Astrocyte of the spinal cord (primary cell): ENCODE results near the gene TCP11L1.

Source experiments
- DNase-seq: peaks from one replicate; pipeline ENCODE4 v3.0.0; 2011; ENCODE audit warnings: low read depth, low spot score
- H3K4me3 ChIP-seq: 2 replicates; pipeline ENCODE4 v1.5.1; 2011; ENCODE audit warnings: low read depth, mild to moderate bottlenecking, low read length, moderate library complexity
- CTCF ChIP-seq: IDR thresholded peaks from 2 replicates; pipeline ENCODE4 v1.5.1; 2012; ENCODE audit warnings: low read depth, mild to moderate bottlenecking, low read length, inconsistent platforms
- in situ Hi-C: cut with HindIII; loops from 2 replicates; pipeline ENCODE4 v1.10.0; 2017; ENCODE audit warnings: low sequenced_read_pairs

The TCP11L1 gene

GRCh38 chr11:33057284-33057683 lies 17.9 kb downstream of the TCP11L1 start:
- H3K4me3 ChIP-seq: no peak overlapping the region
- in situ Hi-C loops: no loop called here
- TF ChIP-seq CTCF: no peak
- no peak for DNase-seq

GRCh38 chr11:33059331-33060007 lies 20.1 kb downstream of the TCP11L1 start:
- no peak for TF ChIP-seq CTCF
- H3K4me3 ChIP-seq: no peak overlapping the region
- in situ Hi-C loops: no loop called here
- DNase-seq: no peak

- H3K4me3 ChIP-seq: no peak overlapping the region
- in situ Hi-C loops: no loop called here
- no peak for TF ChIP-seq CTCF
- no peak for DNase-seq
These were observed 20.9 kb downstream of the TCP11L1 start for GRCh38 chr11:33060271-33060670.

GRCh38 chr11:33062137-33062536 lies 22.8 kb downstream of the TCP11L1 start:
- no peak for DNase-seq
- no peak for TF ChIP-seq CTCF
- H3K4me3 ChIP-seq: no peak overlapping the region
- in situ Hi-C loops: no loop called here

- in situ Hi-C loops: no loop called here
- no peak for TF ChIP-seq CTCF
- H3K4me3 ChIP-seq: no peak overlapping the region
- DNase-seq: peak; percentile 54
These were observed 24.0 kb downstream of the TCP11L1 start for GRCh38 chr11:33063326-33063881.

- no peak for DNase-seq
- TF ChIP-seq CTCF: no peak
- in situ Hi-C loops: no loop called here
- no peak overlapping the region for H3K4me3 ChIP-seq
These were observed 24.9 kb downstream of the TCP11L1 start for GRCh38 chr11:33064033-33064825.
